IMR-90 (cell line): ENCODE measurements around the gene NKX6-1. TPM values are rescaled to one million over a fixed set of nuclear protein-coding genes. Genes with fewer than 3 reads are reported as not detected.

Experiments
- ATAC-seq: fragments of 200-7000 bp; cut with Tn5 transposase; 2 replicates; pipeline ENCODE4 v1.9.1; 2020; ENCODE audit warnings: low read depth, mild to moderate bottlenecking, moderate library complexity
- BruUV-seq: library from RNA; stranded (reverse); fragments of 400-500 nt; replicated peaks from 2 replicates; lab custom pipeline; 2021; lab: Mats Ljungman, UMichigan
- CTCF ChIA-PET: fragments of 300-600 bp; formaldehyde crosslinking; extraction: SDS; loops from one replicate; lab custom pipeline; 2021; ENCODE audit warnings: antibody characterized with exemption; lab: Yijun Ruan, JAX
- POLR2A ChIA-PET: fragments of 300-600 bp; sonication (Branson Sonifier 250); formaldehyde crosslinking; loops from one replicate; lab custom pipeline; 2022; ENCODE audit warnings: antibody characterized with exemption; ENCODE audit not compliant: unreplicated experiment; lab: Charles Lee
- DNase-seq: peaks from one replicate; pipeline ENCODE4 v3.0.0; 2013
- H2AFZ ChIP-seq: replicated peaks from 2 replicates; pipeline ENCODE3; 2013; ENCODE audit warnings: low read length, mild to moderate bottlenecking; ENCODE audit not compliant: poor library complexity
- H2AK5ac ChIP-seq: 2 replicates; pipeline ENCODE4 v1.6.1; 2013; ENCODE audit warnings: low read depth, low read length, inconsistent platforms
- H2AK9ac ChIP-seq: replicated peaks from 2 replicates; pipeline ENCODE3; 2013; ENCODE audit warnings: mild to moderate bottlenecking, low read depth, low read length, moderate library complexity; ENCODE audit not compliant: poor library complexity
- H2BK120ac ChIP-seq: 2 replicates; pipeline ENCODE4 v1.6.1; 2013; ENCODE audit warnings: low read depth, low read length, inconsistent platforms
- H2BK15ac ChIP-seq: 3 replicates; pipeline ENCODE4 v1.6.1; 2013; ENCODE audit warnings: low read depth, low read length, inconsistent platforms
- H2BK20ac ChIP-seq: 2 replicates; pipeline ENCODE4 v1.6.1; 2013; ENCODE audit warnings: low read depth, mild to moderate bottlenecking, inconsistent platforms, low read length, moderate library complexity
- H2BK5ac ChIP-seq: 2 replicates; pipeline ENCODE4 v1.6.1; 2013; ENCODE audit warnings: mild to moderate bottlenecking, low read depth, low read length, inconsistent platforms; ENCODE audit not compliant: poor library complexity, severe bottlenecking
- H3K14ac ChIP-seq: replicated peaks from 2 replicates; pipeline ENCODE4 v1.6.1; 2013; ENCODE audit warnings: low read depth, low read length, inconsistent platforms
- H3K18ac ChIP-seq: 2 replicates; pipeline ENCODE4 v1.6.1; 2013; ENCODE audit warnings: low read depth, low read length, control low read depth
- H3K23ac ChIP-seq: 2 replicates; pipeline ENCODE4 v1.6.1; 2013; ENCODE audit warnings: low read depth, low read length, inconsistent platforms
- H3K27ac ChIP-seq: 2 replicates; pipeline ENCODE4 v1.5.1; 2013; ENCODE audit warnings: mild to moderate bottlenecking, control low read depth, low read length; ENCODE audit not compliant: insufficient read depth
- H3K27me3 ChIP-seq: 2 replicates; pipeline ENCODE4 v1.6.1; 2013; ENCODE audit warnings: low read length; ENCODE audit not compliant: control insufficient read depth, insufficient read depth
- H3K36me3 ChIP-seq: 2 replicates; pipeline ENCODE4 v1.6.1; 2013; ENCODE audit warnings: low read length, mixed read lengths; ENCODE audit not compliant: control insufficient read depth, insufficient read depth
- H3K4ac ChIP-seq: 2 replicates; pipeline ENCODE4 v1.6.1; 2013; ENCODE audit warnings: low read depth, low read length, inconsistent platforms
- H3K4me1 ChIP-seq: 2 replicates; pipeline ENCODE4 v1.6.1; 2013; ENCODE audit warnings: low read length, mixed read lengths; ENCODE audit not compliant: control insufficient read depth, insufficient read depth
- H3K4me2 ChIP-seq: 2 replicates; pipeline ENCODE4 v1.6.1; 2013; ENCODE audit warnings: low read depth, mild to moderate bottlenecking, control low read depth, low read length, moderate library complexity
- H3K4me3 ChIP-seq: 2 replicates; pipeline ENCODE4 v1.5.1; 2013; ENCODE audit warnings: low read depth, mild to moderate bottlenecking, control low read depth, low read length, moderate library complexity; ENCODE audit not compliant: insufficient read depth
- H3K56ac ChIP-seq: 2 replicates; pipeline ENCODE4 v1.6.1; 2013; ENCODE audit warnings: low read length, inconsistent platforms; ENCODE audit not compliant: insufficient read depth; ENCODE audit errors: extremely low read depth
- H3K79me1 ChIP-seq, 2 experiments: 2 replicates each; pipeline ENCODE4 v1.6.1; 2013; ENCODE audit warnings: low read length in 2 of 2, inconsistent platforms in 1 of 2, low read depth in 1 of 2
- H3K9ac ChIP-seq: 2 replicates; pipeline ENCODE4 v1.6.1; 2013; ENCODE audit warnings: low read depth, low read length, control low read depth
- H3K9me1 ChIP-seq: 2 replicates; pipeline ENCODE4 v1.6.1; 2013; ENCODE audit warnings: low read length, inconsistent platforms; ENCODE audit not compliant: insufficient read depth
- H3K9me3 ChIP-seq: 2 replicates; pipeline ENCODE4 v1.6.1; 2013; ENCODE audit warnings: low read length; ENCODE audit not compliant: control insufficient read depth, insufficient read depth
- H4K20me1 ChIP-seq: 2 replicates; pipeline ENCODE4 v1.6.1; 2013; ENCODE audit warnings: low read length, inconsistent platforms; ENCODE audit not compliant: insufficient read depth
- H4K5ac ChIP-seq: 2 replicates; pipeline ENCODE4 v1.6.1; 2013; ENCODE audit warnings: mild to moderate bottlenecking, low read depth, low read length, control low read depth
- H4K8ac ChIP-seq, 2 experiments: 2 replicates each; pipeline ENCODE4 v1.6.1; 2013; ENCODE audit warnings: low read depth in 2 of 2, low read length in 2 of 2, control low read depth in 1 of 2, inconsistent platforms in 1 of 2
- H4K91ac ChIP-seq: 2 replicates; pipeline ENCODE4 v1.6.1; 2013; ENCODE audit warnings: low read depth, low read length, inconsistent platforms; ENCODE audit not compliant: insufficient read depth
- BHLHE40 ChIP-seq: fragments of 150-350 bp; IDR thresholded peaks from 2 replicates; pipeline ENCODE4 v1.6.1; 2016; ENCODE audit warnings: mild to moderate bottlenecking, low read depth, low read length
- CEBPB ChIP-seq: IDR thresholded peaks from 2 replicates; pipeline ENCODE4 v1.6.1; 2012; ENCODE audit warnings: low read depth, low read length, improper control_type of control experiment
- CHD1 ChIP-seq: IDR thresholded peaks from 2 replicates; pipeline ENCODE4 v1.6.1; 2012; ENCODE audit warnings: low read depth, low read length, improper control_type of control experiment
- ELK1 ChIP-seq: fragments of 150-350 bp; IDR thresholded peaks from 2 replicates; pipeline ENCODE4 v1.6.1; 2016; ENCODE audit warnings: low read depth, mild to moderate bottlenecking, low read length, moderate library complexity, borderline replicate concordance
- FOS ChIP-seq: fragments of 150-350 bp; IDR thresholded peaks from 2 replicates; pipeline ENCODE4 v1.6.1; 2016; ENCODE audit warnings: low read depth, low read length
- MAFK ChIP-seq: IDR thresholded peaks from 2 replicates; pipeline ENCODE4 v1.6.1; 2012; ENCODE audit warnings: low read depth, low read length, improper control_type of control experiment
- MXI1 ChIP-seq: IDR thresholded peaks from 2 replicates; pipeline ENCODE4 v1.6.1; 2012; ENCODE audit warnings: low read depth, mild to moderate bottlenecking, low read length, moderate library complexity, borderline replicate concordance
- POLR2A ChIP-seq: IDR thresholded peaks from 2 replicates; pipeline ENCODE4 v1.6.1; 2012; ENCODE audit warnings: mild to moderate bottlenecking, low read depth, low read length
- RAD21 ChIP-seq: IDR thresholded peaks from 2 replicates; pipeline ENCODE4 v1.6.1; 2012; ENCODE audit warnings: low read length, improper control_type of control experiment
- RCOR1 ChIP-seq: IDR thresholded peaks from 2 replicates; pipeline ENCODE4 v1.6.1; 2012; ENCODE audit warnings: mild to moderate bottlenecking, low read length, improper control_type of control experiment; ENCODE audit not compliant: insufficient replicate concordance
- RFX5 ChIP-seq: IDR thresholded peaks from 2 replicates; pipeline ENCODE4 v1.8.0; 2012; ENCODE audit warnings: low read depth, mild to moderate bottlenecking, low read length, moderate library complexity
- USF2 ChIP-seq: fragments of 150-350 bp; IDR thresholded peaks from 2 replicates; pipeline ENCODE4 v1.6.1; 2017; ENCODE audit warnings: mild to moderate bottlenecking, antibody characterized with exemption, low read length, low read depth
- WGBS, 2 experiments: methylation state at CpG; one replicate each; pipeline versions ENCODE4 v1.1.5 to v1.1.7; 2013; ENCODE audit warnings: missing lambda C conversion rate in 2 of 2; ENCODE audit not compliant: insufficient read length in 1 of 2; ENCODE audit errors: extremely low coverage in 2 of 2; 5-methylcytosine and 5-hydroxymethylcytosine counted together
- dilution Hi-C: fragments of 300-500 bp; cut with HindIII; formaldehyde crosslinking; loops from one replicate; pipeline ENCODE4 v1.14.3; 2018; ENCODE audit warnings: low sequenced_read_pairs; ENCODE audit not compliant: unreplicated experiment
- in situ Hi-C: fragments of 300-500 bp; cut with MboI; formaldehyde crosslinking; loops from 3 replicates; pipeline ENCODE4 v1.14.3; 2019; ENCODE audit warnings: low sequenced_read_pairs, inconsistent platforms, mixed read lengths
- intact Hi-C: fragments of 100-400 bp; cut with micrococcal nuclease; formaldehyde crosslinking; loops from 2 replicates; pipeline ENCODE4 v1.10.0; 2022
- polyA plus RNA-seq, 3 experiments: library from polyadenylated mRNA; depleted of rRNA; stranded (reverse); fragments of >200 nt; gene quantifications; 2 replicates each; pipeline ENCODE4 v1.2.3, GENCODE V29; 2012; ENCODE audit warnings: low replicate concordance in 1 of 3
- total RNA-seq: library from RNA; depleted of rRNA; stranded (reverse); fragments of >200 nt; gene quantifications from 2 replicates; pipeline ENCODE4 v1.2.3, GENCODE V29; 2012
- TF ChIP-seq, protein P1 (sequence below): conservative IDR thresholded peaks from 2 replicates; pipeline ENCODE4 v1.5.1; 2012; ENCODE audit warnings: mild to moderate bottlenecking, low read depth, low read length, improper control_type of control experiment

Gene NKX6-1
- total and polyA plus RNA-seq, 2 of the 4 experiments (the other 2 are of a cell fraction) = under 0.01 to 0.24 TPM

DNA sequence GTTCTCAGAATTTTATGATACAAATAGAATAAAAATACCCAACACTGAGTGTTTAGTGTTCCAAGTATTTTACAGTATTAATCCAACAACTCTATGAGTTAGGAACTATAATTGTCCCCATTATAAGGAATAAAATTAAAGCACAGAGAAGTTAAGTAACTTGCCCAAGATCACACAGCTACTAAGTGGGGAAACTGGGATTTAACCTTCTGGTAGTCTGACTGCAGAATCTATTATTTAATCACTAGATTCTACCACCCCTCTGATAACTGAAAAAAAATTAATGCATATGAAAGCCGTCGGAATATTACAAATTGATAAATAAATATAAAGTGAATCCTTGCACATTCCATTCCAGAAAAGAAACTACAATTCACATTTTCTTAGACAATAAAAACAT, 5.7 kb upstream of the NKX6-1 start:
- ATAC-seq (no peak), DNase-seq (no peak)
- POLR2A ChIA-PET = interaction anchor here (0.6 kb wide), 1 partner anchor 852 kb away, joined by 3 read pairs; no protein-coding TSS in a partner anchor
- no peak overlapping the region for H3K9ac ChIP-seq
- H3K4me1 ChIP-seq = no peaks in the 10 kb centered on the region
- H2BK120ac ChIP-seq = no peak overlapping the region
- no peak overlapping the region for H2AK9ac ChIP-seq
- H3K4me3 ChIP-seq = no peak overlapping the region
- no peak overlapping the region for H2AK5ac ChIP-seq
- H3K9me1 ChIP-seq = no peaks in the 10 kb centered on the region
- H3K4ac ChIP-seq = no peak overlapping the region
- no peak overlapping the region for H4K5ac ChIP-seq
- no peak overlapping the region for H3K14ac ChIP-seq
- TF ChIP-seq CEBPB = no peak
- TF ChIP-seq FOS = no peak
- TF ChIP-seq RFX5 = no peak
- TF ChIP-seq RAD21 = no peak
- TF ChIP-seq POLR2A = no peak
- TF ChIP-seq MAFK = no peak
- no peak for TF ChIP-seq RCOR1
- TF ChIP-seq BHLHE40 = no peak
- TF ChIP-seq USF2 = no peak
- no peak for TF ChIP-seq CHD1
- no peak for TF ChIP-seq ELK1
- TF ChIP-seq, protein P1, sequence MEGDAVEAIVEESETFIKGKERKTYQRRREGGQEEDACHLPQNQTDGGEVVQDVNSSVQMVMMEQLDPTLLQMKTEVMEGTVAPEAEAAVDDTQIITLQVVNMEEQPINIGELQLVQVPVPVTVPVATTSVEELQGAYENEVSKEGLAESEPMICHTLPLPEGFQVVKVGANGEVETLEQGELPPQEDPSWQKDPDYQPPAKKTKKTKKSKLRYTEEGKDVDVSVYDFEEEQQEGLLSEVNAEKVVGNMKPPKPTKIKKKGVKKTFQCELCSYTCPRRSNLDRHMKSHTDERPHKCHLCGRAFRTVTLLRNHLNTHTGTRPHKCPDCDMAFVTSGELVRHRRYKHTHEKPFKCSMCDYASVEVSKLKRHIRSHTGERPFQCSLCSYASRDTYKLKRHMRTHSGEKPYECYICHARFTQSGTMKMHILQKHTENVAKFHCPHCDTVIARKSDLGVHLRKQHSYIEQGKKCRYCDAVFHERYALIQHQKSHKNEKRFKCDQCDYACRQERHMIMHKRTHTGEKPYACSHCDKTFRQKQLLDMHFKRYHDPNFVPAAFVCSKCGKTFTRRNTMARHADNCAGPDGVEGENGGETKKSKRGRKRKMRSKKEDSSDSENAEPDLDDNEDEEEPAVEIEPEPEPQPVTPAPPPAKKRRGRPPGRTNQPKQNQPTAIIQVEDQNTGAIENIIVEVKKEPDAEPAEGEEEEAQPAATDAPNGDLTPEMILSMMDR = no peak
- TF ChIP-seq MXI1 = no peak
- no peak overlapping the region for H2BK20ac ChIP-seq
- no peak overlapping the region for H3K23ac ChIP-seq
- BruUV-seq = no TSS peak
- no peak overlapping the region for H2BK5ac ChIP-seq
- in situ Hi-C loops = loop anchor here (10.0 to 25.0 kb wide), 3 partner anchors 730 to 993 kb away; no protein-coding TSS in a partner anchor
- CTCF ChIA-PET = interaction anchor here (1.5 kb wide), 1 partner anchor 8 kb away, joined by 4 read pairs; no protein-coding TSS in a partner anchor
- no peak overlapping the region for H2AFZ ChIP-seq
- H3K79me1 ChIP-seq = no peaks in the 10 kb centered on the region
- no peak overlapping the region for H3K27ac ChIP-seq
- H3K27me3 ChIP-seq = peaks cover 43% of the 10 kb centered on the region
- no peak overlapping the region for H3K4me2 ChIP-seq
- no peak overlapping the region for H3K56ac ChIP-seq
- no peaks in the 10 kb centered on the region for H3K36me3 ChIP-seq
- no peaks in the 10 kb centered on the region for H4K20me1 ChIP-seq
- dilution Hi-C loops = no loop called here
- intact Hi-C loops = loop anchor here (1.0 to 10.0 kb wide), 3 partner anchors 250 to 861 kb away; no protein-coding TSS in a partner anchor
- no peak overlapping the region for H4K91ac ChIP-seq
- H3K18ac ChIP-seq = no peak overlapping the region
- no CpG with 5 or more reads among the region's 2 CpGs for WGBS, 2 experiments
- H4K8ac ChIP-seq = no peak overlapping the region
- peaks cover 10% of the 10 kb centered on the region for H3K9me3 ChIP-seq
- no peak overlapping the region for H2BK15ac ChIP-seq
